MM.1S (cell line): ENCODE measurements around the gene GAS7.

Source experiments
- DNase-seq: peaks from one replicate; pipeline ENCODE4 v3.0.0-alpha.2; 2015
- H2AFZ ChIP-seq: fragments of 300-600 bp; sonication (generic); 2 replicates; pipeline ENCODE4 v1.6.0; 2016; ENCODE audit warnings: antibody characterized with exemption, low read length
- H3F3A ChIP-seq: fragments of 300-600 bp; sonication (generic); 2 replicates; pipeline ENCODE4 v1.6.1; 2016; ENCODE audit warnings: mild to moderate bottlenecking, antibody characterized with exemption, low read length, moderate library complexity, mixed read lengths; ENCODE audit not compliant: insufficient read depth
- H3K27ac ChIP-seq: fragments of 300-600 bp; sonication (generic); 2 replicates; pipeline ENCODE4 v1.5.1; 2016; ENCODE audit warnings: mild to moderate bottlenecking, low read length
- H3K27me3 ChIP-seq: fragments of 300-600 bp; sonication (generic); replicated peaks from 2 replicates; pipeline ENCODE4 v1.6.0; 2016; ENCODE audit warnings: low read length; ENCODE audit not compliant: insufficient read depth
- H3K36me3 ChIP-seq: fragments of 300-600 bp; sonication (generic); replicated peaks from 2 replicates; pipeline ENCODE4 v1.6.1; 2016; ENCODE audit warnings: mild to moderate bottlenecking, low read length, mixed read lengths; ENCODE audit not compliant: insufficient read depth
- H3K4me1 ChIP-seq: fragments of 300-600 bp; sonication (generic); 2 replicates; pipeline ENCODE4 v1.6.1; 2016; ENCODE audit warnings: low read length, mixed read lengths
- H3K4me2 ChIP-seq: fragments of 300-600 bp; sonication (generic); 2 replicates; pipeline ENCODE4 v1.6.0; 2016; ENCODE audit warnings: low read depth, low read length
- H3K4me3 ChIP-seq: fragments of 300-600 bp; sonication (generic); 2 replicates; pipeline ENCODE4 v1.5.1; 2016; ENCODE audit warnings: low read length, mixed read lengths
- H3K79me2 ChIP-seq: fragments of 300-600 bp; sonication (generic); 2 replicates; pipeline ENCODE4 v1.6.1; 2016; ENCODE audit warnings: mixed run types, low read length, mixed read lengths
- H3K9ac ChIP-seq: fragments of 300-600 bp; sonication (generic); 2 replicates; pipeline ENCODE4 v1.6.1; 2016; ENCODE audit warnings: low read length, mixed read lengths
- H3K9me2 ChIP-seq: fragments of 300-600 bp; sonication (generic); replicated peaks from 2 replicates; pipeline ENCODE4 v1.6.1; 2016; ENCODE audit warnings: mild to moderate bottlenecking, low read length, mixed read lengths; ENCODE audit not compliant: insufficient read depth
- H3K9me3 ChIP-seq: fragments of 300-600 bp; sonication (generic); replicated peaks from 2 replicates; pipeline ENCODE4 v1.6.1; 2016; ENCODE audit warnings: mild to moderate bottlenecking, low read length, mixed read lengths; ENCODE audit not compliant: insufficient read depth
- H4K20me1 ChIP-seq: fragments of 300-600 bp; sonication (generic); 2 replicates; pipeline ENCODE4 v1.6.1; 2016; ENCODE audit warnings: mild to moderate bottlenecking, low read length, moderate library complexity, mixed read lengths; ENCODE audit not compliant: insufficient read depth
- CTCF ChIP-seq: fragments of 300-600 bp; sonication (generic); IDR thresholded peaks from 2 replicates; pipeline ENCODE4 v1.5.1; 2016; ENCODE audit warnings: antibody characterized with exemption, low read length, mixed read lengths
- EZH2 ChIP-seq: fragments of 300-600 bp; sonication (generic); optimal IDR thresholded peaks from 2 replicates; pipeline ENCODE3; 2017; ENCODE audit warnings: low read depth, mild to moderate bottlenecking, antibody characterized with exemption, low read length, mixed read lengths
- EZH2phosphoT487 ChIP-seq: fragments of 300-600 bp; sonication (generic); IDR thresholded peaks from 2 replicates; pipeline ENCODE4 v1.6.1; 2018; ENCODE audit warnings: antibody characterized with exemption, low read length

Gene GAS7

GRCh38 chr17:9973669-9974447 lies 224.5 kb downstream of the GAS7 start:
- no peak overlapping the region for H3K9ac ChIP-seq
- H4K20me1 ChIP-seq, result no peaks in the 10 kb centered on the region
- H3K9me3 ChIP-seq, result no peaks in the 10 kb centered on the region
- no peaks in the 10 kb centered on the region for H3K36me3 ChIP-seq
- no peak overlapping the region for H3K27ac ChIP-seq
- no peak for TF ChIP-seq EZH2phosphoT487
- no peak for TF ChIP-seq CTCF
- no peak for TF ChIP-seq EZH2
- H3K4me2 ChIP-seq, result no peak overlapping the region
- H3K4me1 ChIP-seq, result no peaks in the 10 kb centered on the region
- no peaks in the 10 kb centered on the region for H3K9me2 ChIP-seq
- no peaks in the 10 kb centered on the region for H3F3A ChIP-seq
- DNase-seq, result no peak
- H2AFZ ChIP-seq, result no peak overlapping the region
- H3K79me2 ChIP-seq, result no peaks in the 10 kb centered on the region
- no peak overlapping the region for H3K4me3 ChIP-seq
- no peaks in the 10 kb centered on the region for H3K27me3 ChIP-seq

GRCh38 chr17:9971991-9972390 lies 226.4 kb downstream of the GAS7 start:
- Histone ChIP-seq H2AFZ (no peak overlapping the region), H3K79me2 (no peaks in the 10 kb centered on the region), H3K27me3 (no peaks in the 10 kb centered on the region), H3K4me1 (no peaks in the 10 kb centered on the region), H3K4me2 (no peak overlapping the region), H3K9me2 (no peaks in the 10 kb centered on the region), H3K27ac (no peak overlapping the region), H4K20me1 (no peaks in the 10 kb centered on the region), H3K4me3 (no peak overlapping the region), H3K9me3 (no peaks in the 10 kb centered on the region), H3K36me3 (no peaks in the 10 kb centered on the region), H3F3A (no peaks in the 10 kb centered on the region), H3K9ac (no peak overlapping the region)
- TF ChIP-seq EZH2 (no peak), CTCF (no peak), EZH2phosphoT487 (no peak)
- no peak for DNase-seq

- Histone ChIP-seq H3K9me2 (no peaks in the 10 kb centered on the region), H3K4me3 (no peak overlapping the region), H3F3A (no peaks in the 10 kb centered on the region), H3K9ac (no peak overlapping the region), H3K4me2 (no peak overlapping the region), H3K27ac (no peak overlapping the region), H3K4me1 (no peaks in the 10 kb centered on the region), H3K79me2 (no peaks in the 10 kb centered on the region), H3K9me3 (no peaks in the 10 kb centered on the region), H3K36me3 (no peaks in the 10 kb centered on the region), H3K27me3 (no peaks in the 10 kb centered on the region), H2AFZ (no peak overlapping the region), H4K20me1 (no peaks in the 10 kb centered on the region)
- TF ChIP-seq CTCF (no peak), EZH2phosphoT487 (no peak), EZH2 (no peak)
- DNase-seq, result no peak
Measured at GRCh38 chr17:9969301-9969935, 229.0 kb downstream of the GAS7 start.
